Peyer's patch (tissue), 4 donors: ENCODE data around the gene WFS1.

Experiments
- POLR2A ChIP-seq, 2 donors: fragments of 450-650 bp; IDR thresholded peaks; one replicate each; pipeline ENCODE4 v1.5.1; 2017; ENCODE audit warnings: antibody characterized with exemption in 2 of 2, mild to moderate bottlenecking in 2 of 2, moderate library complexity in 2 of 2
- TF ChIP-seq, protein P1 (sequence below), 6 experiments: fragments of 450-650 bp in 4 of 6; fragments of 200-600 bp in 2 of 6; sonication (generic) in 1 of 6; IDR thresholded peaks; one replicate each; pipeline ENCODE4 v1.5.1; 2017 to 2019; ENCODE audit warnings: antibody characterized with exemption in 6 of 6, mild to moderate bottlenecking in 3 of 6, moderate library complexity in 1 of 6

DNA sequence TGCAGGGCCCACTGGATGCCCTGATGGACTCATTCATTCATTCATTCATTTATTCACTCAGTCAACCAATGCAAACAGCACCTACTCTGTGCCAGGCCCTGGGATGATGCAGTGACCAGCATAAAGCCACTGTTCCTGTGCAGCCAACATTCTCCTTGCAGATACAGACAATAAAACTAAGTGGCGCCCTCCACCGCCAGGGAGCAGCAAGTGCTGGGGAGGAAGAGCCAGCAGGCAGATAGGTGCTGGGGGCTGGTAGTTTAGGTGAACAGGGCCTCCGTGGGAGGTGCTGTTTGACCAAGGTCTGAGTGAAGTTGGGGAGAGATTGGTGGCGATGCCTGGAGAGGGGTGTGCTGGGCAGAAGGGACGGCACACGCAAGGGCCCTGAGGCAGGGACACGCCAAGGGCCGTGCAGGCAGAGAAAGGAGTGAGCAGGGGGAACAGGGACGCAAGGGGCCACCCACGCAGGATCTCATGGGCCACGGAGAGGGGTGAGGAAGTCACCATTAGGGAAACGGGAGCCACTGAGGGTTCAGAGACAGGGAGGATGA lies 65.5 kb downstream of the WFS1 start:
- TF ChIP-seq, protein P1, sequence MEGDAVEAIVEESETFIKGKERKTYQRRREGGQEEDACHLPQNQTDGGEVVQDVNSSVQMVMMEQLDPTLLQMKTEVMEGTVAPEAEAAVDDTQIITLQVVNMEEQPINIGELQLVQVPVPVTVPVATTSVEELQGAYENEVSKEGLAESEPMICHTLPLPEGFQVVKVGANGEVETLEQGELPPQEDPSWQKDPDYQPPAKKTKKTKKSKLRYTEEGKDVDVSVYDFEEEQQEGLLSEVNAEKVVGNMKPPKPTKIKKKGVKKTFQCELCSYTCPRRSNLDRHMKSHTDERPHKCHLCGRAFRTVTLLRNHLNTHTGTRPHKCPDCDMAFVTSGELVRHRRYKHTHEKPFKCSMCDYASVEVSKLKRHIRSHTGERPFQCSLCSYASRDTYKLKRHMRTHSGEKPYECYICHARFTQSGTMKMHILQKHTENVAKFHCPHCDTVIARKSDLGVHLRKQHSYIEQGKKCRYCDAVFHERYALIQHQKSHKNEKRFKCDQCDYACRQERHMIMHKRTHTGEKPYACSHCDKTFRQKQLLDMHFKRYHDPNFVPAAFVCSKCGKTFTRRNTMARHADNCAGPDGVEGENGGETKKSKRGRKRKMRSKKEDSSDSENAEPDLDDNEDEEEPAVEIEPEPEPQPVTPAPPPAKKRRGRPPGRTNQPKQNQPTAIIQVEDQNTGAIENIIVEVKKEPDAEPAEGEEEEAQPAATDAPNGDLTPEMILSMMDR (IDR thresholded peaks at IDR 0.05) = no peak
- no peak for TF ChIP-seq POLR2A (IDR thresholded peaks at IDR 0.05)
